PC-3 (cell line): ENCODE data around the gene MGAM2.
"Not testable (repeated sequence)": the region's sequence is repeated elsewhere in the genome, so short reads cannot be mapped to it uniquely, and the experiment has no call there.

Experiments
- EZH2 ChIP-seq: fragments of 300-600 bp; sonication (generic); IDR thresholded peaks from one replicate; pipeline ENCODE4 v1.6.1; 2017; ENCODE audit warnings: antibody characterized with exemption, mild to moderate bottlenecking, low read length; ENCODE audit not compliant: unreplicated experiment
- EZH2phosphoT487 ChIP-seq: fragments of 300-600 bp; sonication (generic); IDR thresholded peaks from 2 replicates; pipeline ENCODE4 v1.6.1; 2018; ENCODE audit warnings: mild to moderate bottlenecking, antibody characterized with exemption, low read length, borderline replicate concordance
- TF ChIP-seq, protein P1 (sequence below): fragments of 300-600 bp; sonication (generic); conservative IDR thresholded peaks from 2 replicates; pipeline ENCODE4 v1.5.1; 2017; ENCODE audit warnings: antibody characterized with exemption, low read depth, mild to moderate bottlenecking, low read length

DNA sequence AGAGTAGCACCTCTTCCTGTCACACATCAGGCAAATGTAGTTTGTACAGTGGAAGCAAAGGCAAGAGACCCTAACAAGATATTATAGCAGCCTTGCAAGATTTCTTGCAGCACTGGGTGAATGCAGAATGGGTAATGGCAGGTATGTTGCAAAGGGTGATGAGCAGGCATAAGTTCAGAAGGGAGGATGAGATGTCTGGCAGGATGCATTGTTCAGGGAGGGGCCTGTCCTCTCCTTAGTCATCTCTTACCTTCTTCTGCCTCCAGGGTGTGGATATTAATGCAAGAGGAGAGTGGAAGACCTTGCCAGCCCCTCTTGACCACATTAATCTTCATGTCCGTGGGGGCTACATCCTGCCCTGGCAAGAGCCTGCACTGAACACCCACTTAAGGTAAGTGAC is 12.2 kb upstream of the MGAM2 start:
- TF ChIP-seq, protein P1, sequence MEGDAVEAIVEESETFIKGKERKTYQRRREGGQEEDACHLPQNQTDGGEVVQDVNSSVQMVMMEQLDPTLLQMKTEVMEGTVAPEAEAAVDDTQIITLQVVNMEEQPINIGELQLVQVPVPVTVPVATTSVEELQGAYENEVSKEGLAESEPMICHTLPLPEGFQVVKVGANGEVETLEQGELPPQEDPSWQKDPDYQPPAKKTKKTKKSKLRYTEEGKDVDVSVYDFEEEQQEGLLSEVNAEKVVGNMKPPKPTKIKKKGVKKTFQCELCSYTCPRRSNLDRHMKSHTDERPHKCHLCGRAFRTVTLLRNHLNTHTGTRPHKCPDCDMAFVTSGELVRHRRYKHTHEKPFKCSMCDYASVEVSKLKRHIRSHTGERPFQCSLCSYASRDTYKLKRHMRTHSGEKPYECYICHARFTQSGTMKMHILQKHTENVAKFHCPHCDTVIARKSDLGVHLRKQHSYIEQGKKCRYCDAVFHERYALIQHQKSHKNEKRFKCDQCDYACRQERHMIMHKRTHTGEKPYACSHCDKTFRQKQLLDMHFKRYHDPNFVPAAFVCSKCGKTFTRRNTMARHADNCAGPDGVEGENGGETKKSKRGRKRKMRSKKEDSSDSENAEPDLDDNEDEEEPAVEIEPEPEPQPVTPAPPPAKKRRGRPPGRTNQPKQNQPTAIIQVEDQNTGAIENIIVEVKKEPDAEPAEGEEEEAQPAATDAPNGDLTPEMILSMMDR, result not testable (repeated sequence)
- TF ChIP-seq EZH2phosphoT487, EZH2: not testable (repeated sequence)
